ENCODE data around the gene STX8. TPM values are rescaled to one million over a fixed set of nuclear protein-coding genes. Genes with fewer than 3 reads are reported as not detected.
"Not testable (repeated sequence)": the region's sequence is repeated elsewhere in the genome, so short reads cannot be mapped to it uniquely, and the experiment has no call there.

Gene STX8
- total and polyA plus RNA-seq, 8 donors: 21.6 to 559 (median 75.0) TPM

- H3K36me3 ChIP-seq: peaks cover 3 to 43% (median 36%) of the 10 kb centered on the region in 4 donors
- no peak for DNase-seq
These were observed 4.4 kb downstream of the STX8 start for GRCh38 chr17:9571201-9571600.

DNA sequence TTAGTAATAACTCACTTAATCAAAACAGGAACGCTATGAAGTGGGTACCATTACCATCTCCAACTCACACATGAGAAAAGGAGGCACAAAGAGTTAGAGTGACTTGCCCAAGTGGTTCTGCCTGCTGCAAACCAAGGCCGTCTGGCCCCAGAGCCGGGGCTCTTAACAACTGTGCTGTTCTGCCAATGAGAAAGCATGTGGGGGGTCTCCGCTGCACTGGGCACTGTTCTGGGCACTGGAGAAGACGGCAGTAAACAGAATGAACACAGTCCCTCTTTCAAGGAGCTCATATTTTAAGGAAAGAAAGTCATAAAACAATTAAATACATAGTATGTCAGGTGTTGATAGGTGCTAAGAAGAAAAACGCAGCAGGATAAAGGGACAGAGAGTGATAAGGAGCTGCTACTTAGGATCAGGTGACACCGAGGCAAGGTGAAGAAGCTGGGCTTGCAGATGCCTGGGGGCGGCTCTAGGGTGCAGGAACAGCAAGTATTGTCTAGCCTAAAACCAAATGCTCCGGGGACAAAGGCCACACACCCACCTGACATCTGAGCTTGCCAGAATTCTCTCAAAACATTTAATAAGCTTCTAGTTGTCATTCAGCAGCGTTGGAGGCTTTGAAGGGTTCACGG is 6.5 kb downstream of the STX8 start:
- Histone ChIP-seq H3K4me1 (peaks cover 0 to 14% (median 6%) of the 10 kb centered on the region in 4 donors), H3K36me3 (peaks cover 3 to 43% (median 38%) of the 10 kb centered on the region in 4 donors), H3K27ac (no peak overlapping the region), H3K27me3 (no peaks in the 10 kb centered on the region), H3K9me3 (no peaks in the 10 kb centered on the region), H3K4me3 (no peak overlapping the region)
- WGBS, 5 donors: 84 to 93% (median 87%) methylated on average over 11 of the region's 11 CpGs
- TF ChIP-seq CTCF (IDR thresholded peaks at IDR 0.05) (no peak), POLR2AphosphoS5 (IDR thresholded peaks at IDR 0.05) (no peak)
- intact Hi-C loops (cut with DNase I; ENCODE audit: low total_unique reads): no loop called here
- DNase-seq: no peak

More at GRCh38 chr17:9571201-9571600, 4.4 kb downstream of the STX8 start:
- TF ChIP-seq POLR2A (IDR thresholded peaks at IDR 0.05) (no peak), CTCF (IDR thresholded peaks at IDR 0.05) (no peak), EP300 (IDR thresholded peaks at IDR 0.05) (no peak), POLR2AphosphoS5 (IDR thresholded peaks at IDR 0.05) (no peak)
- intact Hi-C loops (cut with DNase I; ENCODE audit: low total_unique reads): no loop called here
- 87 to 99% (median 92%) methylated on average over 9 to 10 of the region's 10 CpGs for WGBS, 5 donors
- Histone ChIP-seq H3K9me3 (no peaks in the 10 kb centered on the region), H3K4me1 (peaks cover 4 to 25% (median 18%) of the 10 kb centered on the region in 4 donors), H3K27me3 (no peaks in the 10 kb centered on the region), H3K27ac (no peak overlapping the region), H3K4me3 (no peak overlapping the region)

DNA sequence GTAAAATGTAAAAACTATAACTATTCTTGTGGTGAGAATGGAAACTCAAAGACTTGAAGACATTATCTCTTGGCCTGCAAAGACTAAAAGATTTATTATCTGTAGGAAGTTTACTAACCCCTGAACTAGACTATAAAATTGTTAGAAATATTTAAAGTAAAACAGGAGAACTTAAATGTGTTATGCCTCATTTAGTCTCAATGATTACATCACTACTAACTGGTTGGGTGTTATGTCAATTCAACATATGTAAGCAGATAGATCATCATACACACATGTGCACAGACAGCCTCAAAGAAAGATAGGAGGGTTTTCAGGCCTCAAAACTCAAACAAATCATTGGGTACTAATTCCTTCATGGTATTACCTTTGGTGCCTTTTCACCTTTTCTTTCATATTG is 7.6 kb downstream of the STX8 start:
- peaks cover 0 to 9% (median 2%) of the 10 kb centered on the region in 4 donors for H3K4me1 ChIP-seq
- intact Hi-C loops (cut with DNase I; ENCODE audit: low total_unique reads): no loop called here
- no peak for DNase-seq
- peaks cover 3 to 43% (median 38%) of the 10 kb centered on the region in 4 donors for H3K36me3 ChIP-seq
- H3K9me3 ChIP-seq: no peaks in the 10 kb centered on the region
- no peak overlapping the region for H3K27ac ChIP-seq
- no peak overlapping the region for H3K4me3 ChIP-seq
- TF ChIP-seq POLR2AphosphoS5 (IDR thresholded peaks at IDR 0.05): no peak
- H3K27me3 ChIP-seq: no peaks in the 10 kb centered on the region

DNA sequence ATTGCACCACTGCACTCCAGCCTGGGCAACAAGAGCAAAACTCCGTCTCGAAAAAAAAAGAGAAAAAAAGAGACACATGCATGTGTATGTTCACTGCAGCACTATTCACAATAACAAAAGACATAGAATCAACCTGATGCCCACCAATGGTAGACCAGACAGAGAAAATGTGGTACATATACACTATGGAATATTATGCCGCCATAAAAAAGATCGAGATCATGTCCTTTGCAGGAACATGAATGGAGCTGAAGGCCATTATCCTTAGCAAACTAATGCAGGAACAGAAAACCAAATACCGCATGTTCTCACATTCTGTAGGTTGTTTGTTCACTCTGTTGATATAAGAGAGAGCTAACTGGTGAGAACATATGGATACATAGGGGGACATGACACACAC is 8.9 kb downstream of the STX8 start:
- H3K27ac ChIP-seq; H3K4me1 ChIP-seq; DNase-seq; H3K9me3 ChIP-seq; H3K27me3 ChIP-seq; H3K4me3 ChIP-seq; intact Hi-C loops (cut with DNase I; ENCODE audit: low total_unique reads): not testable (repeated sequence)
- H3K36me3 ChIP-seq: peaks cover 3 to 43% (median 38%) of the 10 kb centered on the region in 4 donors
- WGBS, 5 donors: 83 to 96% (median 86%) methylated on average over 5 of the region's 5 CpGs

DNA sequence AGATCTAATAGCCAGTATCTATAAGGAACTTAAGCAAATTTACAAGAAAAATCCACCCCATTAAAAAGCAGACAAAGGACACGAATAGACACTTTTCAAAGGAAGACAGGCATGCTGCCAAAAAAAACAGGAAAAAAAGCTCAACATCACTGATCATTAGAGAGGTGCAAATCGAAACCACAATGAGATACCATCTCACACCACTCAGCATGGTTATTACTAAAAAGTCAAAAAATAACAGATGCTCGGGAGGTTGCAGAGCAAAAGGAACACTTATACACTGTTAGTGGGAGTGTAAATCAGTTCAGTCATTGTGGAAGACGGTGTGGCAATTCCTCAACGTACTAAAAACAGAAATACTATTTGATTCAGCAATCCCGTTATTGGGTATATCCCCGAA is 9.6 kb downstream of the STX8 start:
- Histone ChIP-seq H3K4me1 (peaks cover 0 to 9% (median 2%) of the 10 kb centered on the region in 4 donors), H3K36me3 (peaks cover 3 to 43% (median 38%) of the 10 kb centered on the region in 4 donors), H3K27me3 (no peaks in the 10 kb centered on the region), H3K27ac (no peak overlapping the region), H3K9me3 (no peaks in the 10 kb centered on the region), H3K4me3 (no peak overlapping the region)
- intact Hi-C loops (cut with DNase I; ENCODE audit: low total_unique reads): no loop called here
- 52 to 68% (median 62%) methylated on average over 7 of the region's 7 CpGs for WGBS, 5 donors
- no peak for DNase-seq
- no peak for TF ChIP-seq CTCF (IDR thresholded peaks at IDR 0.05)
- TF ChIP-seq POLR2A (IDR thresholded peaks at IDR 0.05): no peak
- TF ChIP-seq POLR2AphosphoS5 (IDR thresholded peaks at IDR 0.05): no peak
- TF ChIP-seq EP300 (IDR thresholded peaks at IDR 0.05): no peak

Data from stomach (tissue), 9 donors.